Ishikawa (cell line): ENCODE data around the gene CAMK1D.

ENCODE experiments used
- CEBPB ChIP-seq: IDR thresholded peaks from 2 replicates; pipeline ENCODE4 v1.6.1; 2012
- EP300 ChIP-seq: IDR thresholded peaks from 2 replicates; pipeline ENCODE4 v1.6.1; 2012; ENCODE audit warnings: borderline replicate concordance
- FOXM1 ChIP-seq: IDR thresholded peaks from 2 replicates; pipeline ENCODE4 v1.6.1; 2012; ENCODE audit warnings: low read depth, borderline replicate concordance
- RAD21 ChIP-seq: IDR thresholded peaks from 2 replicates; pipeline ENCODE4 v1.6.1; 2012; ENCODE audit warnings: low read depth
- TAF1 ChIP-seq: IDR thresholded peaks from 2 replicates; pipeline ENCODE4 v1.6.1; 2012; ENCODE audit warnings: low read depth, mild to moderate bottlenecking
- TEAD4 ChIP-seq: IDR thresholded peaks from 2 replicates; pipeline ENCODE4 v1.6.1; 2012
- YY1 ChIP-seq: IDR thresholded peaks from 2 replicates; pipeline ENCODE4 v1.6.1; 2012; ENCODE audit warnings: low read depth
- ZBTB7A ChIP-seq: IDR thresholded peaks from 2 replicates; pipeline ENCODE4 v1.6.1; 2012; ENCODE audit warnings: low read depth
- TF ChIP-seq, protein P1 (sequence below): IDR thresholded peaks from 2 replicates; pipeline ENCODE4 v1.6.1; 2012
- TF ChIP-seq, protein P2 (sequence below): IDR thresholded peaks from 2 replicates; pipeline ENCODE4 v1.6.1; 2012
- TF ChIP-seq, protein P3 (sequence below): IDR thresholded peaks from 2 replicates; pipeline ENCODE4 v1.6.1; 2012; ENCODE audit warnings: low read depth, mild to moderate bottlenecking

DNA sequence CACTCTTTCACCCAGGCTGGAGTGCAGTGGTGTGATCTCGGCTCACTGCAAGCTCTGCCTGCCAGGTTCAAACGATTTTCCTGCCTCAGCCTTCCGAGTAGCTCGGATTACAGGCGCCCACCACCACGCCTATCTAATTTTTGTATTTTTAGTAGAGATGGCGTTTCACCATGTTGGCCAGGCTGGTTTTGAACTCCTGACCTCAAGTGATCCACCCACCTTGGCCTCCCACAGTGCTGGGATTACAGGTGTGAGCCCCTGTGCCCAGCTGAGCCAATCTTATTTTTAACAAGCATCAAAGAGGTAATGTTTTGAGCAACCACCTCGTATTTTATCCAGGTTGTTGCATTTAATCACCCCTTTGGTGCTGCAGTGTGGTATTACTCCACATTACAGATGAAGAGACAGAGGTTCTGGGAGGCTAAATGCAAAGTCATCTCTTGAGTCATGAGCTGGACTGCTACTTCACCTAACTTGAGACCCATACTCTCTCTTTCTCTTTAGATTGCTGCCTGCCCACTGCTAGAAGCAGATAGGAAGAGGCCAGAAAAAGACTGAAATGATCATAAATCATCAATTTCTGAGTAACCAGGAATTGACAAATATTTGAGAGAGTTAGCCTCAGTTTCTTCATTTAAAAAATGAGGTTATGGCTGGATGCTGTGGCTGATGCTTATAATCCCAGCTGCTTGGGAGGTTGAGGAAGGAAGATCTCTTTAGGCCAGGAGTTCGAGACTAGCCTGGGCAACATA is 116.2 kb downstream of the CAMK1D start:
- TF ChIP-seq CEBPB (no peak), EP300 (no peak), RAD21 (no peak), YY1 (no peak), TEAD4 (no peak), TAF1 (no peak), FOXM1 (no peak), ZBTB7A (no peak)
- TF ChIP-seq, protein P1, sequence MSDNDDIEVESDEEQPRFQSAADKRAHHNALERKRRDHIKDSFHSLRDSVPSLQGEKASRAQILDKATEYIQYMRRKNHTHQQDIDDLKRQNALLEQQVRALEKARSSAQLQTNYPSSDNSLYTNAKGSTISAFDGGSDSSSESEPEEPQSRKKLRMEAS: no peak
- TF ChIP-seq, protein P2, sequence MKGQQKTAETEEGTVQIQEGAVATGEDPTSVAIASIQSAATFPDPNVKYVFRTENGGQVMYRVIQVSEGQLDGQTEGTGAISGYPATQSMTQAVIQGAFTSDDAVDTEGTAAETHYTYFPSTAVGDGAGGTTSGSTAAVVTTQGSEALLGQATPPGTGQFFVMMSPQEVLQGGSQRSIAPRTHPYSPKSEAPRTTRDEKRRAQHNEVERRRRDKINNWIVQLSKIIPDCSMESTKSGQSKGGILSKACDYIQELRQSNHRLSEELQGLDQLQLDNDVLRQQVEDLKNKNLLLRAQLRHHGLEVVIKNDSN: no peak
- TF ChIP-seq, protein P3, sequence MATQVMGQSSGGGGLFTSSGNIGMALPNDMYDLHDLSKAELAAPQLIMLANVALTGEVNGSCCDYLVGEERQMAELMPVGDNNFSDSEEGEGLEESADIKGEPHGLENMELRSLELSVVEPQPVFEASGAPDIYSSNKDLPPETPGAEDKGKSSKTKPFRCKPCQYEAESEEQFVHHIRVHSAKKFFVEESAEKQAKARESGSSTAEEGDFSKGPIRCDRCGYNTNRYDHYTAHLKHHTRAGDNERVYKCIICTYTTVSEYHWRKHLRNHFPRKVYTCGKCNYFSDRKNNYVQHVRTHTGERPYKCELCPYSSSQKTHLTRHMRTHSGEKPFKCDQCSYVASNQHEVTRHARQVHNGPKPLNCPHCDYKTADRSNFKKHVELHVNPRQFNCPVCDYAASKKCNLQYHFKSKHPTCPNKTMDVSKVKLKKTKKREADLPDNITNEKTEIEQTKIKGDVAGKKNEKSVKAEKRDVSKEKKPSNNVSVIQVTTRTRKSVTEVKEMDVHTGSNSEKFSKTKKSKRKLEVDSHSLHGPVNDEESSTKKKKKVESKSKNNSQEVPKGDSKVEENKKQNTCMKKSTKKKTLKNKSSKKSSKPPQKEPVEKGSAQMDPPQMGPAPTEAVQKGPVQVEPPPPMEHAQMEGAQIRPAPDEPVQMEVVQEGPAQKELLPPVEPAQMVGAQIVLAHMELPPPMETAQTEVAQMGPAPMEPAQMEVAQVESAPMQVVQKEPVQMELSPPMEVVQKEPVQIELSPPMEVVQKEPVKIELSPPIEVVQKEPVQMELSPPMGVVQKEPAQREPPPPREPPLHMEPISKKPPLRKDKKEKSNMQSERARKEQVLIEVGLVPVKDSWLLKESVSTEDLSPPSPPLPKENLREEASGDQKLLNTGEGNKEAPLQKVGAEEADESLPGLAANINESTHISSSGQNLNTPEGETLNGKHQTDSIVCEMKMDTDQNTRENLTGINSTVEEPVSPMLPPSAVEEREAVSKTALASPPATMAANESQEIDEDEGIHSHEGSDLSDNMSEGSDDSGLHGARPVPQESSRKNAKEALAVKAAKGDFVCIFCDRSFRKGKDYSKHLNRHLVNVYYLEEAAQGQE: no peak
